SU-DHL-6 (cell line): ENCODE results near the gene ALCAM.

ENCODE experiments used
- EZH2phosphoT487 ChIP-seq: fragments of 200-600 bp; sonication (generic), shearing (Covaris generic); conservative IDR thresholded peaks from 2 replicates; pipeline ENCODE4 v1.6.1; 2018; ENCODE audit warnings: mild to moderate bottlenecking, antibody characterized with exemption, low read length, moderate library complexity, mixed read lengths
- TF ChIP-seq, protein P1 (sequence below): fragments of 200-600 bp; sonication (generic); IDR thresholded peaks from one replicate; pipeline ENCODE4 v1.5.1; 2017; ENCODE audit warnings: antibody characterized with exemption, mild to moderate bottlenecking, low read length, moderate library complexity; ENCODE audit not compliant: insufficient read depth, poor library complexity, severe bottlenecking

DNA sequence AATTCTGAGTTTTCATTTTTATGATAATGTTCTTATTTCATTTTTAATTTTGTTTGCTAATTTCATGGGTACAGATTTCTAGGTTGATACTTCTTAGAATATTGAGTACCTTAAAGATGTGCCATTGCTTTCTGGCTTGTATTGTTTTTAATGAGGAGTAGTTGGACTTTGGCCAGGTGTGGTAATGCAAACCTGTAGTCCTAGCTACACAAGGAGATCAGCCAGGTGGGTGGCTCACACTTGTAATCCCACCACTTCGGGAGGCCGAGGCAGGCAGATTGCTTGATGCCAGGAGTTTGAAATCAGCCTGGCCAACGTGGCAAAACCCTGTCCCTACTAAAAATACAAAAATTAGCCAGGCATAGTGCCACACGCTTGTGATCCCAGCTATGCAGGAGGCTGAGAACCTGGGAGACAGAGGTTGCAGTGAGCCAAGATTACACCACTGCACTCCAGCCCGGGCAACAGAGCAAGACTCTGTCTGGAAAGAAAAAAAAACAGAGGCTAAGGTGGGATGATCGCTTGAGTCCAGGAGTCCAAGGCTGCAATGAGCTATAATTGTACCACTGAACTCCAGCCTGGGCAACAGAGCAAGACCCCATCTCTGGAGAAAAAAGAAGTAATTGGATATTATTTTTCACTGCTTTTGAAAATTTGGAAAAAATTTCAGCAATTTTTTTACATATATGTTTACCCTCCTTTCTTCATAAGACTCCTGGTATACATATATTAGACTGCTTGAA, 198.0 kb downstream of the ALCAM start:
- TF ChIP-seq, protein P1, sequence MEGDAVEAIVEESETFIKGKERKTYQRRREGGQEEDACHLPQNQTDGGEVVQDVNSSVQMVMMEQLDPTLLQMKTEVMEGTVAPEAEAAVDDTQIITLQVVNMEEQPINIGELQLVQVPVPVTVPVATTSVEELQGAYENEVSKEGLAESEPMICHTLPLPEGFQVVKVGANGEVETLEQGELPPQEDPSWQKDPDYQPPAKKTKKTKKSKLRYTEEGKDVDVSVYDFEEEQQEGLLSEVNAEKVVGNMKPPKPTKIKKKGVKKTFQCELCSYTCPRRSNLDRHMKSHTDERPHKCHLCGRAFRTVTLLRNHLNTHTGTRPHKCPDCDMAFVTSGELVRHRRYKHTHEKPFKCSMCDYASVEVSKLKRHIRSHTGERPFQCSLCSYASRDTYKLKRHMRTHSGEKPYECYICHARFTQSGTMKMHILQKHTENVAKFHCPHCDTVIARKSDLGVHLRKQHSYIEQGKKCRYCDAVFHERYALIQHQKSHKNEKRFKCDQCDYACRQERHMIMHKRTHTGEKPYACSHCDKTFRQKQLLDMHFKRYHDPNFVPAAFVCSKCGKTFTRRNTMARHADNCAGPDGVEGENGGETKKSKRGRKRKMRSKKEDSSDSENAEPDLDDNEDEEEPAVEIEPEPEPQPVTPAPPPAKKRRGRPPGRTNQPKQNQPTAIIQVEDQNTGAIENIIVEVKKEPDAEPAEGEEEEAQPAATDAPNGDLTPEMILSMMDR = no peak
- no peak for TF ChIP-seq EZH2phosphoT487
